NT2/D1 (cell line): ENCODE results near the gene LRMDA.
A peak's percentile ranks its signal among the peaks of the same experiment; 100 is the strongest.

ENCODE experiments used
- DNase-seq: peaks from one replicate; pipeline ENCODE4 v3.0.0-alpha.2; 2011; ENCODE audit warnings: low read depth, low spot score
- H3K27me3 ChIP-seq: 2 replicates; pipeline ENCODE4 v1.6.0; 2011; ENCODE audit warnings: mild to moderate bottlenecking; ENCODE audit not compliant: insufficient read length, insufficient read depth
- H3K36me3 ChIP-seq: 2 replicates; pipeline ENCODE4 v1.6.1; 2011; ENCODE audit warnings: mild to moderate bottlenecking, low read length, mixed read lengths; ENCODE audit not compliant: insufficient read depth, insufficient read length
- H3K4me1 ChIP-seq: 2 replicates; pipeline ENCODE4 v1.5.1; 2011; ENCODE audit not compliant: insufficient read depth, insufficient read length
- H3K4me3 ChIP-seq: 2 replicates; pipeline ENCODE4 v1.5.1; 2011; ENCODE audit warnings: low read depth; ENCODE audit not compliant: insufficient read length
- H3K9ac ChIP-seq: 2 replicates; pipeline ENCODE4 v1.6.0; 2011; ENCODE audit warnings: low read depth; ENCODE audit not compliant: insufficient read length
- H3K9me3 ChIP-seq: 2 replicates; pipeline ENCODE4 v1.5.1; 2011; ENCODE audit warnings: mild to moderate bottlenecking, low read length; ENCODE audit not compliant: insufficient read depth
- SUZ12 ChIP-seq: IDR thresholded peaks from 2 replicates; pipeline ENCODE4 v1.6.1; 2011; ENCODE audit not compliant: insufficient read length, insufficient read depth; ENCODE audit errors: extremely low read depth
- YY1 ChIP-seq: IDR thresholded peaks from 2 replicates; pipeline ENCODE4 v1.6.1; 2011; ENCODE audit not compliant: insufficient read length, insufficient read depth
- ZNF274 ChIP-seq: IDR thresholded peaks from 2 replicates; pipeline ENCODE4 v1.6.1; 2011; ENCODE audit warnings: mild to moderate bottlenecking, low read depth, low read length

Gene LRMDA

GRCh38 chr10:76031769-76032699 lies 600.6 kb downstream of the LRMDA start:
- H3K9ac ChIP-seq: no peak overlapping the region
- H3K36me3 ChIP-seq: no peaks in the 10 kb centered on the region
- TF ChIP-seq SUZ12: no peak
- DNase-seq: no peak
- H3K4me3 ChIP-seq: no peak overlapping the region
- no peaks in the 10 kb centered on the region for H3K9me3 ChIP-seq
- no peaks in the 10 kb centered on the region for H3K27me3 ChIP-seq
- no peaks in the 10 kb centered on the region for H3K4me1 ChIP-seq

DNA sequence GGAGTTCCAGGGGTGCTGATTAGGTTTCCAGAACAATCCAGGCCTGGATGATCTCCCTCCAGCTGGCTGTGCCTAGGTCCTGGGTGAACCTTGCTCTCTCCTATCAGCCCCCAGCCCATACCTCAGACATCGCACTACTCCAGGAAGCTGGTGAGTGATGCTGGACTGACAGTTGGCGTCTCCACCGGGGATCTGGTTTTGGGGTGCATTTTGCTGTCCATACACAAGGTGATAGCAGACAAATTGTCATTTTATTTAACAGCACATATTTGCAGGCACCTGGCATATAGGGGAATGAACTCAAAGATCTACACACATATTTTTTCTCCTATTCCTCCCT lies 601.2 kb downstream of the LRMDA start:
- H3K4me1 ChIP-seq: no peaks in the 10 kb centered on the region
- no peaks in the 10 kb centered on the region for H3K9me3 ChIP-seq
- no peak for DNase-seq
- no peaks in the 10 kb centered on the region for H3K27me3 ChIP-seq
- no peak overlapping the region for H3K9ac ChIP-seq
- TF ChIP-seq ZNF274: no peak
- no peak for TF ChIP-seq YY1
- TF ChIP-seq SUZ12: no peak
- H3K36me3 ChIP-seq: no peaks in the 10 kb centered on the region
- H3K4me3 ChIP-seq: no peak overlapping the region

GRCh38 chr10:76033457-76034196 lies 602.2 kb downstream of the LRMDA start:
- Histone ChIP-seq H3K36me3 (no peaks in the 10 kb centered on the region), H3K9ac (no peak overlapping the region), H3K4me3 (no peak overlapping the region), H3K9me3 (peaks cover 9% of the 10 kb centered on the region), H3K27me3 (no peaks in the 10 kb centered on the region), H3K4me1 (no peaks in the 10 kb centered on the region)
- no peak for DNase-seq
- TF ChIP-seq YY1 (no peak), SUZ12 (no peak), ZNF274 (no peak)

GRCh38 chr10:76034353-76035205 lies 603.2 kb downstream of the LRMDA start:
- no peak for TF ChIP-seq YY1
- no peak for TF ChIP-seq ZNF274
- TF ChIP-seq SUZ12: no peak
- Histone ChIP-seq H3K36me3 (no peaks in the 10 kb centered on the region), H3K9me3 (peaks cover 19% of the 10 kb centered on the region), H3K9ac (no peak overlapping the region), H3K4me1 (no peaks in the 10 kb centered on the region), H3K27me3 (no peaks in the 10 kb centered on the region), H3K4me3 (no peak overlapping the region)
- DNase-seq: no peak

DNA sequence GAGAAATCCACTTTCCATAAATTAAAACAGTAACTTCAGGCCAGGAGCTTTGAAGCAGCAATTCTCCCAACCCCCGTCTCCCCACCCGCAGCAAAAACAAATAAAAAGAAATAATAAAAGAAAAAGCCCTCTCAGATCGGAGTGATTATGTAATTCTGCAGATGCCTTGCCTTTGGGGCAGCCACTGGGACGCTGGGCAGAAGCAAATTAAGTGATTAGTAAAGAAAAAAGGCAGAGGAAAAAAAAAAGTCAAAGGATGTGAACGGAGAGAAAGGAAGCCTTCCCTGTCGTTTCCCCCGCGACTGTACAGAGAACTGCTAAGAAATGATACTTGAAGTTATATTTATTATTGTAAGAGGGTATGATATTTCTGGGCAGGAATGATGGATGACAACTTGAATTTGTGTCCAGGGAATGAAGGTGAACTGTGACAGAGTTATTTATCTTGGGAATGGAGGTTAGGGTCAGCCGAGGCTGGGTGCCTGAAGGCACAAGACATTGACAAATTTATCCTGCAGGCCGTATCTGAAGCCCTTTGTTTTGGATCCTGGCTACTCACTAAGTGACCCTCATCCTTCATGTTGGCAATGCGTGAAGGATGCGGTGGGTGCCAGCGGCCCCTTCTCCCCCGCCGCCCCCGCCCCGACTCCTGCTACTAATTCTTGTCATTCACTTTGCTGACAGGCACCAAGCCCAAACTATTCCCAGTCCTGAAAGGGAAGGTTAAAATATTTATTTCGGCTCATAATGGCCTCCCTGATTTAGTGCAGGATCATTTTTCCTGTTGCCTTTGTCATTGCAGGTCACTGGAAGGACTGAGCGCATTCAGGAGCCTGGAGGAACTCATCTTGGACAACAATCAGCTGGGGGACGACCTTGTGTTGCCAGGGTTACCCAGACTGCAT lies 604.0 kb downstream of the LRMDA start:
- no peak for DNase-seq
- Histone ChIP-seq H3K36me3 (no peaks in the 10 kb centered on the region), H3K27me3 (no peaks in the 10 kb centered on the region), H3K9ac (peak overlapping the region; percentile 32), H3K4me3 (no peak overlapping the region), H3K4me1 (no peaks in the 10 kb centered on the region), H3K9me3 (peaks cover 27% of the 10 kb centered on the region)
- no peak for TF ChIP-seq SUZ12
- no peak for TF ChIP-seq YY1

DNA sequence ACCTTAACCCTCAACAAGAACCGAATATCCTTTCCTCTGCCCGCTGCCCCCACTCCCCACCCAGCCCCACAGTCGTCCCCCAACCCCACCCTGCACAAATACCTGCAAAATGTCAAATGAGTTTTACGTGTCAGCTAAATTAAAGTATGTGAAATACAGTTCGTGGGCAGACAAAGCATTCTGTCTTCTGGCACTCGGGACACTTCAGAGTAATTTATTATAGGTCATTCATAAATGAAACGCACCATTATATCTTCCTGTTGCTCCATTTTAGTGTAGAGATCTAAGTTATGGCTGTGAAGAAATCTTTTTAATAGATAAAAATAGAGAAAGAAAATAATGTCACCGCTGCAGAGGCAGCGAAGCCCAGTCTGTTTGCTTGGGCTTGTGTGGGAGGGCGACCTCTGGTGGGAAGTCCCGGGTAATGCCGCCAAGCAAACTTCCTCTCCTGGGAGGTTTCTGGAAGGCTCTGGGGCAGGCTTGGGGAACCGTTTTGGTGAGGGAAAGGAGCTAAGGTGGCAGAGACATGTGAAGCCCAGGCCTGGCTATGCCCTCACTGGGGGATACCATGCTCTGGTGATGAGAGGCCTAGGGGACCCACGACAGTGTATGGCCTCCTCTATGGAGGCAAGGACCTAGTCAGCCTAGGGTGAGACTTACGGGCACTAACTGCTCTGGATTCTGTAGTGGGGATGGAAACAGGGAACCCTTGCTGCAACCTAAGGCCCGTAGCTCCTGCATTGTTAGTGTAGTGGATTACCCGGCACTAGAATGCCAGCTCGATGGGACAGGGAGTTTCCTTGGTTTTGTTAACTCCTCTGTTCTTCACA lies 604.9 kb downstream of the LRMDA start:
- no peak for TF ChIP-seq SUZ12
- no peak for TF ChIP-seq YY1
- no peaks in the 10 kb centered on the region for H3K36me3 ChIP-seq
- H3K9ac ChIP-seq: peak overlapping the region; percentile 32
- H3K9me3 ChIP-seq: peaks cover 31% of the 10 kb centered on the region
- DNase-seq: peak; percentile 33
- no peak overlapping the region for H3K4me3 ChIP-seq
- H3K4me1 ChIP-seq: no peaks in the 10 kb centered on the region
- H3K27me3 ChIP-seq: no peaks in the 10 kb centered on the region
